GM12874 (cell line): ENCODE data around the gene EYS.

Experiments
- TF ChIP-seq, protein P1 (sequence below): IDR thresholded peaks from 2 replicates; pipeline ENCODE4 v1.5.1; 2011; ENCODE audit warnings: low read depth, mild to moderate bottlenecking, control low read depth, low read length, moderate library complexity; ENCODE audit not compliant: insufficient read depth

Gene EYS

DNA sequence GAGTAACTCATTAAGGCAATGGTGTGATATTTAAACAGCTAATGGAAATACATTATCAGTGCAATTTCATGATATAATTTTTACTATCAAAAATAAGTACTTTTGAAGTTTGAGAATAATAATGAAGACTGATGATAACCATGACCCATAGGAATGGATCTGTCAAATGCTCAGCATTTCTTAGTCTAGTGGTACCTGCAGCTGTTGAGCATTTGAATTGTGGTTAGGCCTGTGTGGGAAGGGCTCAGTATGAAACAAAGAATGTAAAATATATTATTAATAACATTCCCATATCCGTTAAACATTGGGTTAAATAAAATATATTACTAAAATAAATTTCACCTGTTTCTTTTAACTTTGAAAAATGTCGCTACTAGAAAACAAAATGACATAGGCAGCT is 1898.5 kb downstream of the EYS start:
- TF ChIP-seq, protein P1, sequence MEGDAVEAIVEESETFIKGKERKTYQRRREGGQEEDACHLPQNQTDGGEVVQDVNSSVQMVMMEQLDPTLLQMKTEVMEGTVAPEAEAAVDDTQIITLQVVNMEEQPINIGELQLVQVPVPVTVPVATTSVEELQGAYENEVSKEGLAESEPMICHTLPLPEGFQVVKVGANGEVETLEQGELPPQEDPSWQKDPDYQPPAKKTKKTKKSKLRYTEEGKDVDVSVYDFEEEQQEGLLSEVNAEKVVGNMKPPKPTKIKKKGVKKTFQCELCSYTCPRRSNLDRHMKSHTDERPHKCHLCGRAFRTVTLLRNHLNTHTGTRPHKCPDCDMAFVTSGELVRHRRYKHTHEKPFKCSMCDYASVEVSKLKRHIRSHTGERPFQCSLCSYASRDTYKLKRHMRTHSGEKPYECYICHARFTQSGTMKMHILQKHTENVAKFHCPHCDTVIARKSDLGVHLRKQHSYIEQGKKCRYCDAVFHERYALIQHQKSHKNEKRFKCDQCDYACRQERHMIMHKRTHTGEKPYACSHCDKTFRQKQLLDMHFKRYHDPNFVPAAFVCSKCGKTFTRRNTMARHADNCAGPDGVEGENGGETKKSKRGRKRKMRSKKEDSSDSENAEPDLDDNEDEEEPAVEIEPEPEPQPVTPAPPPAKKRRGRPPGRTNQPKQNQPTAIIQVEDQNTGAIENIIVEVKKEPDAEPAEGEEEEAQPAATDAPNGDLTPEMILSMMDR: no peak

DNA sequence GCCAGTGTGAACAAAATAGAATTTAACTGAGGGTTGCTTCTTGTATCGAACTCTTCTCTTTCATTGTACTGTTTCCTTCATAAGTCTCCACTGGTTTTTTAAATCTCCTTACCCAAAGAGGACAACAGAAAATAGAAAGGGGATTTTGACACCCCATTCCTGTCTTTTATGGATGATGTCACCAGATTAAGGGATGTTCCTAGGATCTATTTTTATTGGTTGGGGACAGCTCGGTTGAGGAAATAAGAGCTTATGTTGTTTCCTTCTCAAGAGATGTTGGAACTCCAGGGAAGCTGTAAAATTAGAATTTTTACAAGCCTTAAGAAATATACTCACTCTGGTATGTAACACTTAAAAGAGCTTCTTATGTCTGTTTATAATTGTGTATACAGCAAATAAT is 1900.0 kb downstream of the EYS start:
- TF ChIP-seq, protein P1: no peak

DNA sequence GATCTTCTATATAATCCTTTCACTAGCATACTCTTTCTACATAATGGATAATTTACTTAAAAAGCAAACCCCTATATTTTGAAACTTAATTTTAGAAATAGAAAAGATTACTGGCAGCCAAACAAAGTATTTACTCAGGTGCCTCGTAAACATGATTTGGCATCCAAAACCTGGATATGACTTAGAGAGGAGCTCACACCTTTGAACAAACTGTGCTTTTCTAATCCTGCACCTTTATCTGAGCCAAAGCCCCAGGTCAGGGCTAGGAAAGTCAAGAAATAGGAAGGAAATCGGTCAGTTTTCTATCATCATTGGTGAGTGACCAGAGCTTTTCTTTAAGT is 1900.5 kb downstream of the EYS start:
- TF ChIP-seq, protein P1: no peak

DNA sequence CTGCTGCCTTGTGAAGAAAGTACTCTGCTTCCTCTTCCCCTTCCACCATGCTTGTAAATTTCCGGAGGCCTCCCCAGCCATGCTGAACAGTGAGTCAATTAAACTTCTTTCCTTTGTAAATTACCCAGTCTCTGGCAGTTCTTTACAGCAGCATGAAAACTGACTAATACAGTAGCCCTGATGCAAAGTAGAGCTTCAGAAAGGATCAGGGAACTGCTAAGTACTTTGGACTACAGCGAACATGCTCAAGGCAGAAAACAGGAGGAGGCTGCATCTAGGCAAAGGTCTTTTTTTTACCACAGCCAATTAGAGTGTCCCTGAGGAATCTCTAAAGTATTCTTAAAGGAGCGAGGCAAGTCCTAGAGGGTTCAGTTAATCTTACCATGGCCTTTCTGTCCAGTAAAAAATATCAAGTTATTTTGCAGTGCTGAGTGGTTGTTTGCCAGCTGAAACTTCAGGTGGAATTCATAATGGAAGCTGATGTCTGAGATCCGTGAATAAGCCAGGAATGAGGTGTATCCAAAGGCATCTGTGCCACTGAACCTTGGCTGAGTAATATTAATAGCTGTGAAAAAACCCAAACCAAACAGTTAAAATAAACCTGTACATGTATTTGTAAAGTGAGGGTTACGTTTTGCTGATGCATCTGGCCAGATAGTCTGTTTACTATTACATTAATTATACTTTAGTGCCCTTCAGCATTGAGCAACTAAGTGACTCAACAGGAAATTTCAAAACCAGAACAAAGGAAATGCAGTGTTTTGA is 1901.0 kb downstream of the EYS start:
- TF ChIP-seq, protein P1: no peak

DNA sequence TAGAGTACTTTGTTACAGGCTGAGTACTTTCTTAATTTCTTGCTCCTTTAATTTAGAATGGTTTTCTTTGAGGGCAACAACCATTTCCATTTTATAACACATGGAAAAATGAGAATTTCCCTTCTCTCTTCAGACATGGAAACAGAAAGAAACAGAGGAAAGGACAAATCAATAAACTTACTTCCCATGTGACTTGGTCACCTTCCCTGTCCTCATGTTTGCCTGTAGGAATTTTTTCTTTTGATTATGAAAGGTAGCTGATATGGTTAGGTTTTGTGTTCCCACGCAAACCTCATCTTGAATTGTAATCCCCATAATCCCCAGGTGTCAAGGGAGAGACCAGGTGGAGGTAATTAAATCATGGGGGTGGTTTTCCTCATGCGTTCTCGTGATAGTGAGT is 1901.7 kb downstream of the EYS start:
- TF ChIP-seq, protein P1: no peak

DNA sequence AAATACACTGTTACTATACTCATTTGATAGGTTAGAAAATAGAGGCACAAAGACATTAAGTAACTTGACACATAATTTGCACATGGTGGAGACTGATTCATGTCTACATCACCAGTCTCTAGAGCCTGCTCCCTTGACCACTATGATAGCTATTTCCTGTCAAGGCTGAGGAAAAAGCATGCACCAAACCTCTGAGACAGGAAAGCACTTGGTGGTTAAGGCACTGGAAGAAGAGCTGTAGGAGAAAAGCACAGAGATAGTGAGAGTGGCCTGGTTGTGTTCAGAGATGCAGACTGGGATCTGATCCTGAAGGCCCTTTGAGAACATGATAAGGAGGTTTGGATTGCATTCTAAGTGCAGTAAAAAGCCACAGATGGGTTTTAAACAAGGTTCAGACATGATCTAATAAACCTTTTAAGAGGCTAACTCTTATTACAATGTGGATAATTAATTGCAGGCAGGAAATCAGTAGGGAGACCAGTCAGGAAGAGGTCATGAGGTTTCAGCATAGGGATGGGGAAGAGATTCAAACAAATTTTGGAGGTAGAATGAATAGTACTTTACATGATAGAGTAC is 1902.6 kb downstream of the EYS start:
- TF ChIP-seq, protein P1: no peak

DNA sequence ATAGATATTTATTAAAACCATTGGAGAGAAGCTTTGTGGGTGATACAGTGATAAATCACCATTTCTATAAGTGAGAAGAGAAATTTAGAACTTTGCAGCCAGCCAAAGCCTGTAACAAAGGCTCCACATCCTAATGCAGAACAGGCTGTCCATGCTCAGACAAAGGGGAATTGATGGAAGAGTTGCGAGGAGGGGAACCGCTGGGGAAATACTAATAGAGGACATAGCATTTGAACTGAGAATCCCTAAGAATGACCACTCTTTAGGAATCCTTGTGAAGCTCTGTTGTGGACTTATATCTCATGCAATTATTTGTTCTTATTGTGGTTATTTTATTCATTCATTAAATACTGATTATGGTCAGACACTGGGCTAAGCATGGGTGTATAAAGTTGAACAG is 1903.7 kb downstream of the EYS start:
- TF ChIP-seq, protein P1: no peak
